ENCODE results near the gene MTCL1.

The MTCL1 gene

DNA sequence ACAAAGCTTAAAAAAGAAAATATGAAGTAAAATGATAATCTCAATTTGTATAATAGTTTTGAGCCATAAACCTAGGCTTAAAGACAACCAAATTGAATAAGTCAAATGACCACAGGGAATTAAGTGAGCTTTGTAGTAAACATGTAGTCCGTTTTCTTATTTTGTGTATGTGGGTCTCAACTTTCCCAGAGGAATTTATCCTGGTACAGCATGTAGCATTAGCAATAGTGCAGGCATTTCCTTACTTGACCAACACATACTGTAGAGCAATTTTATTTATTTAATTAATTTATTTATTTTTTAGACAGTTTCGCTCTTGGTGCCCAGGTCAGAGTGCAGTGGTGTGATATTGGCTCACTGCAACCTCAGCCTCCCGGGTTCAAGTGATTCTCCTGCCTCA, 37.5 kb upstream of the MTCL1 start:
- Histone ChIP-seq H3K79me2 (ENCODE audit: insufficient read depth, low read length) (no peaks in the 10 kb centered on the region), H3K9me3 (ENCODE audit: low read length) (no peaks in the 10 kb centered on the region), H3K4me1 (ENCODE audit: insufficient read depth, low read length, severe bottlenecking) (peaks cover 3% of the 10 kb centered on the region), H3K36me3 (ENCODE audit: insufficient read depth, low read length) (no peaks in the 10 kb centered on the region; the same call in 1 of the 2 replicates), H3F3A (ENCODE audit: insufficient read depth, low read length) (no peaks in the 10 kb centered on the region), H3K4me3 (ENCODE audit: low read depth, low read length, poor library complexity, severe bottlenecking) (no peak overlapping the region), H3K9me2 (ENCODE audit: low read depth, low read length) (no peaks in the 10 kb centered on the region), H3K27ac (ENCODE audit: low read depth, low read length, poor library complexity, severe bottlenecking) (no peak overlapping the region), H4K20me1 (ENCODE audit: insufficient read depth, low read length) (no peaks in the 10 kb centered on the region), H3K4me2 (ENCODE audit: low read length) (no peak overlapping the region), H3K9ac (ENCODE audit: low read length) (no peak overlapping the region), H2AFZ (ENCODE audit: low read length) (no peak overlapping the region), H3K27me3 (ENCODE audit: insufficient read depth, low read length) (peaks cover 9% of the 10 kb centered on the region; the same call in 1 of the 2 replicates)
- TF ChIP-seq EZH2 (IDR thresholded peaks at IDR 0.05; ENCODE audit: borderline replicate concordance, low read length) = no peak
- TF ChIP-seq CTCF (IDR thresholded peaks at IDR 0.05; ENCODE audit: low read length) = no peak

GRCh38 chr18:8668381-8668780, 37.0 kb upstream of the MTCL1 start:
- Histone ChIP-seq H3K27ac (ENCODE audit: low read depth, low read length, poor library complexity, severe bottlenecking) (no peak overlapping the region), H3K9me3 (ENCODE audit: low read length) (no peaks in the 10 kb centered on the region), H4K20me1 (ENCODE audit: insufficient read depth, low read length) (no peaks in the 10 kb centered on the region), H3K36me3 (ENCODE audit: insufficient read depth, low read length) (no peaks in the 10 kb centered on the region; the same call in 1 of the 2 replicates), H3K9ac (ENCODE audit: low read length) (no peak overlapping the region), H3K79me2 (ENCODE audit: insufficient read depth, low read length) (no peaks in the 10 kb centered on the region), H3K4me3 (ENCODE audit: low read depth, low read length, poor library complexity, severe bottlenecking) (no peak overlapping the region), H3K4me1 (ENCODE audit: insufficient read depth, low read length, severe bottlenecking) (no peaks in the 10 kb centered on the region), H3K9me2 (ENCODE audit: low read depth, low read length) (no peaks in the 10 kb centered on the region), H3K27me3 (ENCODE audit: insufficient read depth, low read length) (peaks cover 9% of the 10 kb centered on the region; the same call in 1 of the 2 replicates), H3K4me2 (ENCODE audit: low read length) (no peak overlapping the region), H3F3A (ENCODE audit: insufficient read depth, low read length) (no peaks in the 10 kb centered on the region), H2AFZ (ENCODE audit: low read length) (no peak overlapping the region)
- TF ChIP-seq CTCF (IDR thresholded peaks at IDR 0.05; ENCODE audit: low read length) = no peak
- no peak for TF ChIP-seq EZH2 (IDR thresholded peaks at IDR 0.05; ENCODE audit: borderline replicate concordance, low read length)

DNA sequence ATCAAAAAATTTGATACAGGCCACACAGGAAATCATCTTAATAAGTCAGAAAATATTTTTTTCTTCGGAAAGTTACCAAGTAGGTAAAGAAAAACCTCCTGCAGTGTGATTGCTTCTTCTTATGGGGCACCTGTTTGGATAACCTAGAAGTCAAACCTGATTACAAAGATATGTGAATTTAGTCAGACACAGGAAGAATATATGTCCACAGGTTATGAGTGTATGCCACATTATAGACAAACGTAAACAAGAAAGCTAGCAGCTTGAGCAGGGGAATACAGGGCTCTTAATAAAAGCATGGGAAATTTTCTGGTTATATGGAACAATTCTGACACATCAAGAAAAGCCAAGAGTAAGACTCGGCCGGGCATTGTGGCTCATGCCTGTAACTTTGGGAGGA, 35.8 kb upstream of the MTCL1 start:
- Histone ChIP-seq H3K36me3 (ENCODE audit: insufficient read depth, low read length) (no peaks in the 10 kb centered on the region; the same call in 1 of the 2 replicates), H3K4me1 (ENCODE audit: insufficient read depth, low read length, severe bottlenecking) (no peaks in the 10 kb centered on the region), H3K9me3 (ENCODE audit: low read length) (peaks cover 9% of the 10 kb centered on the region; the same call in 1 of the 2 replicates), H3K27me3 (ENCODE audit: insufficient read depth, low read length) (peaks cover 13% of the 10 kb centered on the region), H2AFZ (ENCODE audit: low read length) (no peak overlapping the region), H3K9me2 (ENCODE audit: low read depth, low read length) (no peaks in the 10 kb centered on the region), H3K4me3 (ENCODE audit: low read depth, low read length, poor library complexity, severe bottlenecking) (no peak overlapping the region), H3K9ac (ENCODE audit: low read length) (no peak overlapping the region), H3F3A (ENCODE audit: insufficient read depth, low read length) (no peaks in the 10 kb centered on the region), H3K79me2 (ENCODE audit: insufficient read depth, low read length) (no peaks in the 10 kb centered on the region), H4K20me1 (ENCODE audit: insufficient read depth, low read length) (no peaks in the 10 kb centered on the region), H3K27ac (ENCODE audit: low read depth, low read length, poor library complexity, severe bottlenecking) (no peak overlapping the region), H3K4me2 (ENCODE audit: low read length) (no peak overlapping the region)
- TF ChIP-seq EZH2 (IDR thresholded peaks at IDR 0.05; ENCODE audit: borderline replicate concordance, low read length) (no peak), CTCF (IDR thresholded peaks at IDR 0.05; ENCODE audit: low read length) (no peak)
